ENCODE measurements around the gene SLC8A1.

DNA sequence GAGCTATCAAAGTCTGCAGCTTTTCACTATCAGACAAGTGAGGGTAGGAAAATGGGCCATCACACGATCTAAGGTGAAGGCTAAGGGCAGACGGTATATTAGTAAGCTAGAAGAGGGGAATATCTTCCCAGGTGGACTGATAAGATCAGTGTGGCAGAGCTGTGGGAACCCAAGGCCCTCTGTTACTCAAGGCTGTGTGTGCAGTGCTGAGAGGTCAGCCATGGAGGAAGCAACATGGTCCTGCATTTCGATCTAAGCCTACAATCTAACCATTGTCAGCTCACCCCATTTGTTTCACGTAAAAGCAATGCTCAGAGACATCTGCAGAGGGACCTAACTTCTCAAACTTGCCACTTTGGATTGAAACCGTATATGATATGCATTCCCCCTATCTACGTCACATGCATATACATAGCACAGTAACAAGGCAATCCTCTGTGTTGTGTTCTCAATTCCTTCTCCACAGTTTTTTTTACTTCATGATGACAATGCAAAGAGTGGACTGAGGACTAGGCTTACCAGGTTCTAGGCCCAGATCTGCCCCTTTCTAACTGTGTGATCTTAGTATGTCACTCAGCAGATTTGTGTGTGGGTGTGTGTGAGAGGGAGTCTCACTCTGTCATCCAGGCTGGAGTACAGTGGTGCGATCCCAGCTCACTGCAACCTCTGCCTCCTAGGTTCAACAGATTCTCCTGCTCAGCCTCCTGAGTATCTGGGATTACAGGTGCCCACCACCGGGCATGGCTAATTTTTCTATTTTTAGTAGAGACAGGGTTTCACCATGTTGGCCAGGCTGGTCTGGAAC lies 45.2 kb downstream of the SLC8A1 start:
- TF ChIP-seq, protein P1, sequence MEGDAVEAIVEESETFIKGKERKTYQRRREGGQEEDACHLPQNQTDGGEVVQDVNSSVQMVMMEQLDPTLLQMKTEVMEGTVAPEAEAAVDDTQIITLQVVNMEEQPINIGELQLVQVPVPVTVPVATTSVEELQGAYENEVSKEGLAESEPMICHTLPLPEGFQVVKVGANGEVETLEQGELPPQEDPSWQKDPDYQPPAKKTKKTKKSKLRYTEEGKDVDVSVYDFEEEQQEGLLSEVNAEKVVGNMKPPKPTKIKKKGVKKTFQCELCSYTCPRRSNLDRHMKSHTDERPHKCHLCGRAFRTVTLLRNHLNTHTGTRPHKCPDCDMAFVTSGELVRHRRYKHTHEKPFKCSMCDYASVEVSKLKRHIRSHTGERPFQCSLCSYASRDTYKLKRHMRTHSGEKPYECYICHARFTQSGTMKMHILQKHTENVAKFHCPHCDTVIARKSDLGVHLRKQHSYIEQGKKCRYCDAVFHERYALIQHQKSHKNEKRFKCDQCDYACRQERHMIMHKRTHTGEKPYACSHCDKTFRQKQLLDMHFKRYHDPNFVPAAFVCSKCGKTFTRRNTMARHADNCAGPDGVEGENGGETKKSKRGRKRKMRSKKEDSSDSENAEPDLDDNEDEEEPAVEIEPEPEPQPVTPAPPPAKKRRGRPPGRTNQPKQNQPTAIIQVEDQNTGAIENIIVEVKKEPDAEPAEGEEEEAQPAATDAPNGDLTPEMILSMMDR (IDR thresholded peaks at IDR 0.05), result no peak
- TF ChIP-seq POLR2A (IDR thresholded peaks at IDR 0.05), result no peak
